ENCODE data around the gene BIVM.

BIVM gene

GRCh38 chr13:102846261-102847015 lies 47.5 kb downstream of the BIVM start:
- peak; percentile 42 for DNase-seq

- no peak for DNase-seq
Observed at GRCh38 chr13:102847272-102848234, 48.6 kb downstream of the BIVM start.

- no peak for DNase-seq
Observed at GRCh38 chr13:102848956-102849355, 50.0 kb downstream of the BIVM start.

DNA sequence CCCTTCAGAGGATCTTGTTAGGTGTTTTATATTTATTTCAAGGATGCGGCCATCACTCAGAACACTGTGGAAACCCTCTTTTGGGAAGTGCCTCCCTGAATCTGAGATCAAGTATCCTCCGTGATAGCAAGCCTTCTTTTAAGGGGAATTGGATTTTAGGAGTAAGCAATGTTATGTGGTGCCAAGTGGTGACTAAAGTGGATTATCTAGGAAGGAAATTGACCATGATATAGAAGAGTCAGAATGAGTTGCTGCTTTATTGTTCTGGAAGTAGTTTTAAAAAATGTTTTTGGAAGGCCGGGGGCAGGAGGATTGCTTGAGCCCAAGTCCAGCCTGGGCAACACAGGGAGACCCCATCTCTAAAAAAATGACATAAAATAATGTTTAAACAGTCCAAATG lies 53.6 kb downstream of the BIVM start:
- DNase-seq = no peak

DNA sequence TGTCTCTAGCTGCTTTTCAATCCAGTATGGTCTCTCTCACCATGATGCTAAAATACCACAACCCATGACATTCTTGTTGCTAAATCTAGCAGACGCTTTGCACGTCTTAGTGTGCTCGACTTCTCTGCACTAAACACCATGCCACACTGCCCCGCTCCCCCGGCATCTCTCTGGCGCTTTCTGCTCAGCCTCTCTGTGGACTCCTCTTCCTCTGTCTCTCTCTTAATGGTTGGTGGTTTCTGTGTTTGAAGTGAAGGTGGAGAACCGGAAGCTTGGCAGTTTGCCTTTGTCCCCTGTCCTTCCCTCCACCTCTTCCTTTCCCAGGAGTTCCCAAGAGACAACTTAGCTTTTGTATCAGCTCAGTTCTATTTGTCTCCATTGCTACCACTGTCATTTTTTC lies 55.8 kb downstream of the BIVM start:
- DNase-seq = no peak

- no peak for DNase-seq
Observed at GRCh38 chr13:102856557-102856956, 57.6 kb downstream of the BIVM start.

DNA sequence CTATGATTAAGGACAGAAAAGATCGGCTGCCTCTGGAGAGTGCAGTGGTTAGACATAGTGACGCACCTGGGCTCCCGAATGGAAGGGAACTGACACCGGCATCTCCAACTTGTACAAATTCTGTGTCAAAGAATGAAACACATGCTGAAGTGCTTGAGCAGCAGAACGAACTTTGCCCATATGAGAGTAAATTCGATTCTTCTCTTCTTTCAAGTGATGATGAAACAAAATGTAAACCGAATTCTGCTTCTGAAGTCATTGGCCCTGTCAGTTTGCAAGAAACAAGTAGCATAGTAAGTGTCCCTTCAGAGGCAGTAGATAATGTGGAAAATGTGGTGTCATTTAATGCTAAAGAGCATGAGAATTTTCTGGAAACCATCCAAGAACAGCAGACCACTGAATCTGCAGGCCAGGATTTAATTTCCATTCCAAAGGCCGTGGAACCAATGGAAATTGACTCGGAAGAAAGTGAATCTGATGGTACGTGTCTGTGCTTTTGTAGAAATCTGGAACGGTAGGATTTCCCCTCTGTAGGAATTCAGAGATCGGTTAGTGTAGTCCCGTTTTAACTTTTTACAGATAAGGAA lies 63.8 kb downstream of the BIVM start:
- no peak for DNase-seq

DNA sequence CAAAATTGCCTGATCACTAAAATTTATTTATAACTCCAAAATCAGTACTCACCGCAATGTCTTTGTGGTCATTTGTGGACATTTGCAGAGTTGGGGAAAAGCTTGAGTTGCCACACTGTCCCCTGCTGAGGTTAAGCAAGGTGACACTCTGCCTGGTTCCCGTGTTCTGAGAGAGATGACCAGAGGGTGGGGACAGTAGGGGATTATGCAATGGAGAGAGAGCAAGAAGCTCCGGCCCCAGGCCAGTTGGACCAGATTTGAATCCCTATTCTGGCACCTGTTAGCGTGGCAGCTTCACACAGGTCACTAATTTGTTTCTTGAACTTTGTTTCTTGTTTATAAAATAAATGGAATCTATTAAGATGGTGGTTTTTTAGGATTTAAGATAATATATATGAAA lies 64.7 kb downstream of the BIVM start:
- no peak for DNase-seq

DNA sequence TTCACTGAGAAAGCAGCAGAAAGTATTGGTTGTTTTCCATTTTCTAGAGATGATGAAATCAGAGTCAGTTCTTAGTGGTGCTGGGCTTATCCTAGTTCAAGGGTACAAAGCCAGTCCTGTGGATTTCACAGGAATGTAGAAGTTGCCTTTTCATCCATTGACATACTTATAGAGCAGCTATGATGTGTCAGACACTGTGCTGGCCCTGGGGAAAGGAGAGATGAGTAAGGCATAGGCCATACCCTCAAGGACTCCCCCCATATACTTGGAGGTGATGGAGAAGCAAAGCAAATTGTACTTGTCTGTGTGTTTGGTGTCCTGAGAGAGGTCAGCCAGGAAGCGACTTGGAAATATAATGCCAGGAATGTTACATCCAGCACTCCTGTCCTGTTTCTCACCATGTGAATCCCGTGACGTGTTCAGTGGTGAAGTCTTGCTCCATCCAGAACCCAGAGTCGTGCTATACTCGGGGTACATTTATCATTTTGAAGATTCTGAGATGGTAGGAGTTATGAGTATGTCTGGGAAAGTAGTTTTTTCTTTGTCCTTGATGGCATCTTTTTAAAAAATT lies 69.5 kb downstream of the BIVM start:
- DNase-seq = no peak

GRCh38 chr13:102869948-102870676 lies 71.2 kb downstream of the BIVM start:
- no peak for DNase-seq

DNA sequence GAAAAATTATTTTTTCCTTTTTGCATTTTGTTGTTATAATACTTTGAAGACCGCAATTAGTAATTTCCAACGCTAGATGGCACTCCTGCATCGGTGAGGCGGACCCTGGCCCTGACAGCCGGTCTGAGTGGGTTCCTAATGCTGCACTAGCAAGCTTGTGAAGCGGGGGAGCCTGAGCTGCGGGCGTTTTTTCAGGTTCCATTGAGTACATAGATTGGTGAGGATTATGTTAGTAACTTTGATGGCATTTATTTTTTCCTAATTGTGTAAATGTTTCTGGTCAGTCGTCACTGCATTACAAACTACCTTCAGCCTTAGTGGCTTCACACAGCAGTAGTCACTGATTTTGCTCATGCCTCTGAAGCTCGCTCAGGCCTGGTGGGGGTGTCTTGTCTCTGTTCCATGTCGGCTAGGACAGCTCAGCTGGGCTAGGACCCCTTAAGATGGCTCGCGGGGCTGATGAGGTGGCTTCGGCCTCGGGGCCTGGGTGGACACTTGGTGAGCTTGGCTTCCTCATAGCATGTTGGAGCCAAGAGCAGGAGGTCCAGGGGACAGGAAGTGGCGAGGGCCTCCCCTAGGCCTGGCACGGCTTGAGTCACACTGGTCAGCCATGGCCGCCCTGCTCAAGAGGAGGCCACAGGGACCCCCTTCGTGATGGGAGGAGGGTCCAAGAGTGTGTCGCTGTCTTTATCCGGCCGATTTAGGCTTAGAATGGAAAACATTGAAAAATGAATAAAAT lies 71.9 kb downstream of the BIVM start:
- DNase-seq = peak; percentile 38

- no peak for DNase-seq
Observed at GRCh38 chr13:102872131-102872530, 73.2 kb downstream of the BIVM start.

DNA sequence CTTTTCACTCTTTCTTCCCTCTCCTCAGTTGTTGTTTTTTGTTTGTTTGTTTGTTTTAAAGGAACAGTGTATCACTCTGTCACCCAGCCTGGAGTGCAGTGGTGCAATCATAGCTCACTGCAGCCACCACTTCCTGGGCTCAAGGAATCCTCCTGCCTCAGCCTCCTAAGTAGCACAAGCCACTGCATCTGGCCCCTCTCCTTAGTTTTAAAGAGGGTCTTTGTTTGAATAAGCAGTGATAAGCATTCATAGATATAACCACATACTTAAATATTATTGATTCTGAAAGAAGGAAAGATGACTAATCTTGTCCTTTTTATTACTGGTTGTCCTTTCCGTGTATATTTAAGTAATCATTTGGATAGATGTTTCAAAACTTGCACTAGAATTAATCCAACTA lies 73.6 kb downstream of the BIVM start:
- DNase-seq = no peak

DNA sequence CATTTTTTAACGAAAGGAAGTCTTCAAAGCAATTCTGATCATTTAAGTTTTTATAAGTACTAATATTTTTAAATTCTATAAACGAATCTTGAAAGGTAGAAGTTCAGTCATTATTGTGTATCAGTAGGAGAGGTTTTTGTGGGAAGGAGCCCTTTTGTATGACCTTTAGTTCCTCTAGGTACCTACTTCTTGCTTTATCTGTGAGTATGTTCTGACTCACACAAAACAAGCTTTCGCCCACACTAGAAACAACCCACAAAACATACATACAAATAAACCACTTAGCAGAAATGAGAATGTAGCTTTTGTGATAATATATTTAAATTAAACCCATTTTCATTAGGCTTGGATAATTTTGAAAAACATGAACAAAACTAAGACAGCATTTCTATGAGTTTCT lies 74.7 kb downstream of the BIVM start:
- no peak for DNase-seq

DNA sequence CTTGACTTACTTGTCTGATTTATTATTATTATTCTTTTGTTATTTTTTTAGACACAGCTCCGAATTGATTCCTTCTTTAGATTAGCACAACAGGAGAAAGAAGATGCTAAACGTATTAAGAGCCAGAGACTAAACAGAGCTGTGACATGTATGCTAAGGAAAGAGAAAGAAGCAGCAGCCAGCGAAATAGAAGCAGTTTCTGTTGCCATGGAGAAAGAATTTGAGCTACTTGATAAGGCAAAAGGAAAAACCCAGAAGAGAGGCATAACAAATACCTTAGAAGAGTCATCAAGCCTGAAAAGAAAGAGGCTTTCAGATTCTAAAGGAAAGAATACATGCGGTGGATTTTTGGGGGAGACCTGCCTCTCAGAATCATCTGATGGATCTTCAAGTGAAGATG lies 76.3 kb downstream of the BIVM start:
- no peak for DNase-seq

GRCh38 chr13:102877303-102877702 lies 78.4 kb downstream of the BIVM start:
- no peak for DNase-seq

DNA sequence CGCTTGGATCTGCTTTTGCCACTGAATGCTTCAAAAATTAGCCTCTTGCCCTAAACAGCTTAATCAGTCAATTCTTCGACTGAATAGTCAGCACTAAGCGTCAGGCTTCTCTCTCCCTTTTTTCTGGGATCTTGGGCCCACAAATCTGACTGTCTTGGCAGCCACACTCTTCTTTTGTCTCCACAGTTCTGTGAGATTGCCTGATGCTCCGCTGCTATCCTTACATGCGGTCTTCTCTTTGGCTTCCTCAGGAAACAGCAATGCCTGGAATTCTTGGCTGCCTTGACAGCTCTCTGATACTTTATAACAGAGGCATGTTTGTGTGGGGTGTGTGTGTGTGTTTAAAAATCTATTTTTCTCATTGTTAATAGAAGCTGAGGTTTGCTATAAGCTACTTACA lies 79.6 kb downstream of the BIVM start:
- DNase-seq = no peak

DNA sequence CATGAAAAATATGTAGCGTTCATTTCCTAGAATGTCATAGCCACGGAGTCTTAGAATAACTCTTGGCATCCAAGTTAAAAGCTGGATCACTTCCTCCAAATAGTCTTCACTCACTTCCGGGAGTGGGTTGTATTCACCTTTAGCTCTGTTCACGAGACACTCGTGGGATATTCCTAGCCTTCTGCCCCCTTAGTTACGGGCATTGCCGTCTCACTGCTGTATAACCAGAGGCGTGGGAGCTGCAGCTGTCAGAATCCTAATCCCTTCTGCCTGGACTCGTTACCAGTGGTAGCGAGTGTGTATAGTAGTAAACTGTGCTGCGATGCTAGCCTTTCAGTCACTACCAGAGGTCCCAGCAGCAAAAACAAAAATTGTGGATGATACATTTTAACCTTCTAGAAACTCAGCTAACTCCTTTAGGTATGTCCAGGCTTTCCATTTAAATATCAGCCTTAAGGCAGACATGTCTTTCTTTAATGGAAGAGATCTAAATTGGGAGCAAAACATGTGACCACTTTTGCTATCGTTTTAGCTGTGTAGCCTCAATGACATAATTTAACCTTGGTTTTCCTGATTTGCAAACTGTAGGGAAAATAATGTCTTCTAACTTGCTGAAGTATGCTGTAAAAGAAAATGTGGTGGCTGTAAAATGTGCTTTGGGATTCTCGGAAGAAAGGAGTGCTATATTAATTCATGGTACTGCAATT lies 81.0 kb downstream of the BIVM start:
- DNase-seq = no peak

GRCh38 chr13:102881819-102882686 lies 83.1 kb downstream of the BIVM start:
- no peak for DNase-seq
